Activated T-cell treated with anti-CD3 and anti-CD28 coated beads, Interleukin-2, amount 50 U/mL, for 72 hours (primary cell): ENCODE measurements around the gene MINDY3. TPM values are rescaled to one million over a fixed set of nuclear protein-coding genes. Genes with fewer than 3 reads are reported as not detected.
A peak's percentile ranks its signal among the peaks of the same experiment; 100 is the strongest.

Experiments used
- ATAC-seq, 2 donors: fragments of 150-1000 bp; cut with Tn5 transposase; replicated peaks in 1 of 2; 2 replicates each; pipeline ENCODE4 v1.10.0; 2021; ENCODE audit warnings: moderate library complexity in 2 of 2, mild to moderate bottlenecking in 1 of 2
- DNase-seq, 2 donors: peaks; one replicate each; pipeline ENCODE4 v3.0.0; 2021 to 2022; ENCODE audit warnings: mixed read lengths in 1 of 2
- H3K27ac Mint-ChIP-seq: one replicate; pipeline ENCODE4 v1.8.0; 2022; ENCODE audit warnings: mild to moderate bottlenecking, moderate library complexity, mixed read lengths
- H3K27me3 Mint-ChIP-seq: one replicate; pipeline ENCODE4 v1.8.0; 2022; ENCODE audit warnings: low read depth, mixed read lengths
- H3K36me3 Mint-ChIP-seq, 2 donors: one replicate each; pipeline ENCODE4 v1.8.0; 2022; ENCODE audit warnings: mixed read lengths in 2 of 2, mild to moderate bottlenecking in 1 of 2; ENCODE audit not compliant: insufficient read depth in 2 of 2
- H3K4me1 Mint-ChIP-seq: one replicate; pipeline ENCODE4 v1.8.0; 2022; ENCODE audit warnings: low read depth, mixed read lengths
- H3K4me3 Mint-ChIP-seq, 2 donors: one replicate each; pipeline ENCODE4 v1.8.0; 2022; ENCODE audit warnings: mild to moderate bottlenecking in 2 of 2, mixed read lengths in 2 of 2, moderate library complexity in 2 of 2
- H3K9me3 Mint-ChIP-seq, 2 donors: one replicate each; pipeline ENCODE4 v1.8.0; 2022; ENCODE audit warnings: mixed read lengths in 2 of 2
- total RNA-seq, 2 donors: library from RNA; stranded (reverse); gene quantifications; one replicate each; pipeline ENCODE4 v1.2.3, GENCODE V29; 2022

The MINDY3 gene
- total RNA-seq, 2 donors from 2014 or later = 13.8 to 19.4 TPM

DNA sequence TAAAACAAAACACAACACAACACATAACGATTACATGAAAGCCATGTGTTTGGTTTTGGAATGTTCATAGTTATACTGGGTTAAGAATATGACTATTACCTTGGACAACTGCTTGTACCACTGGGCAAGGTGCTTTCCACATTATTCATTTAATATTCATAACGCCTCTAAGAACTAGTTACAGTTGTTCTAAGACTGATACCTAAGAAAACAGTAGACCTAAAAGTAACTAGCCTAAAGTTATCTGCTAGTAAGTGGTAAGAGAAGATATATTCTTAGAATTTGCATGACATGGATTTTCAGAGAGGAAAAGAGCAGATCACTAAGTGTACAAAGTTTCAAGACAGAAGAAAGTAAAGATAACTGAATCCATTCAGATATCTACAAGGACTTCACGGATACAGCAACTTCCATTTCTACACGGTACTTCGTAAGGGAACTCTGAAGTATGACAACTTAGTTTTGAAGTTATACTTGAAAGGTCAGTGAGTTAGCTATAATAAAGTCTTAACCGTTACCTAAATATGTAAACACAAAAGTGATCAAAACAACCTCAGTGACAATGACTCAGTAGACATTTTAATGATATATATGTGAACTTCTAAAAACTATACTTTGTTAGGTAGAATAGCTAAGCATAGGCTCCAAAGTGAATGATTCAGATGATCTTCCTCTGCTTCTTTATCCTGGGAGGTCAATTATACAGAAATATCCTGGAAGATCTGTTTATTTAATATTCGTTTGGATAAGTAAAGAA, 65.1 kb downstream of the MINDY3 start:
- peak; percentile 49 to 89 for ATAC-seq
- peak overlapping the region in 1 of 2 donors; percentile 17 for H3K4me3 Mint-ChIP-seq
- peak overlapping the region; percentile 24 for H3K27ac Mint-ChIP-seq
- no peaks in the 10 kb centered on the region for H3K4me1 Mint-ChIP-seq
- H3K27me3 Mint-ChIP-seq = no peaks in the 10 kb centered on the region
- peaks cover 2 to 7% of the 10 kb centered on the region in 2 donors for H3K36me3 Mint-ChIP-seq
- no peak for DNase-seq
- H3K9me3 Mint-ChIP-seq = no peaks in the 10 kb centered on the region

DNA sequence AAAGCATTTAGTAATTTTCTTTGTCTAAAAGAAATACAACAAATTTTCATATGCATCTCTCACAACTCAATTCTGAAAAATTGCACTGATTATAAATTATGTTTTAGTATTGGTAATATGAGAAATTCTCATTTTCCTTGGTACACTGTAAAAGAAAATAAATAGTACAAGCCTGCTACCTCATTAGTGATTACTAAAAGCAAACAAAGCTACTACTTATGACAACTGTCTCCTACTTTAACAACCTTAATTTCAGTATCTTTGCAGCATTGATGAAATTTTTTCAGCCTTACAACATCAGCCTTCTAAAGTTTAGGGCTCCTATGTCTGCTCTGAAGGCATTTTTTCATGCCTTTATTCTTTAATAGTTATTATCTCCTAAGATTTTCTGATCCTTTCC, 65.7 kb downstream of the MINDY3 start:
- Mint-ChIP-seq H3K36me3 (peaks cover 2 to 7% of the 10 kb centered on the region in 2 donors), H3K9me3 (no peaks in the 10 kb centered on the region), H3K4me1 (no peaks in the 10 kb centered on the region)

DNA sequence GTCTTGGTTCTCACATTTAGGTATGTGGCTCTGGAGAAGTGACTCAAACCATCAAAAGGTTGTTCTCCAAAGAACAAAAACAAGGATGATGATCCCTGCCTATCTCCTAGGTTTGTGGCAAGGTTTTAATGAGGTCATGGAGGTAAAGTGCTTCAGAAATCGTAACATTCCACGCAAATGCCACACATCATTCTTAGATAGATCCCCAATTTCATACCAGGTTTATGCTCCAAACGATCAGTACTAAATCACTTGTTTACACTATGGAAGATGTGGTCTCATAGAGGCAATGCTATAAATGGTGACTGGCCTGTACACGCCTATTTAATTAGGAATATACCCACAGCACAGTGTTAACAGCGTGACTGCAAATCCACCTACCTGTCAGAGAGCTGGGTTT, 66.6 kb downstream of the MINDY3 start:
- H3K36me3 Mint-ChIP-seq = peaks cover 0 to 9% of the 10 kb centered on the region in 2 donors
- ATAC-seq = no peak
- H3K27ac Mint-ChIP-seq = no peak overlapping the region
- H3K4me1 Mint-ChIP-seq = no peaks in the 10 kb centered on the region
- no peak overlapping the region for H3K4me3 Mint-ChIP-seq
- no peaks in the 10 kb centered on the region for H3K9me3 Mint-ChIP-seq
- no peak for DNase-seq
- H3K27me3 Mint-ChIP-seq = no peaks in the 10 kb centered on the region

More for the DNA sequence above, 65.7 kb downstream of the MINDY3 start:
- Mint-ChIP-seq H3K27me3 (no peaks in the 10 kb centered on the region), H3K27ac (peak overlapping the region; percentile 24), H3K4me3 (peak overlapping the region in 1 of 2 donors; percentile 17)
- no peak for DNase-seq
- ATAC-seq = no peak

DNA sequence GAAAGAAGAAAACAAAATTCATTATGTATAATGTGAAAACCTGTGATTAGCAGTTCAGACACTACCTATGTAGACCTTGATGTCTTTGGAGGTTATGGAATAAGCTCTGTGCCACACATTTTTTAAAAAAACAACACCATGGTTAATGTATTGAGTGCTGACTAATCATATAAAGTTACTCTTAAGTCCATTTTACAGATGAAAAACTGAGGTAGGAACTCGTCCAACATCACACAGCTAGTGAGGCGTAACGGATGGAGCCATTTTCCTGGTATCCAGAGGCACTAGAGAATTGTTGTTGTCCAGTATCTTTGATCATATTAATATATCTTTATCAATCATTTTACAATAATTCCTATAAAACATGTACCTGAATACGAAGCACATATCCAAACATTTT, 67.5 kb downstream of the MINDY3 start:
- H3K9me3 Mint-ChIP-seq = no peaks in the 10 kb centered on the region
- no peak for ATAC-seq
- no peaks in the 10 kb centered on the region for H3K27me3 Mint-ChIP-seq
- no peak overlapping the region for H3K4me3 Mint-ChIP-seq
- H3K4me1 Mint-ChIP-seq = no peaks in the 10 kb centered on the region
- no peak overlapping the region for H3K27ac Mint-ChIP-seq
- H3K36me3 Mint-ChIP-seq = peaks cover 0 to 10% of the 10 kb centered on the region in 2 donors
- DNase-seq = no peak

DNA sequence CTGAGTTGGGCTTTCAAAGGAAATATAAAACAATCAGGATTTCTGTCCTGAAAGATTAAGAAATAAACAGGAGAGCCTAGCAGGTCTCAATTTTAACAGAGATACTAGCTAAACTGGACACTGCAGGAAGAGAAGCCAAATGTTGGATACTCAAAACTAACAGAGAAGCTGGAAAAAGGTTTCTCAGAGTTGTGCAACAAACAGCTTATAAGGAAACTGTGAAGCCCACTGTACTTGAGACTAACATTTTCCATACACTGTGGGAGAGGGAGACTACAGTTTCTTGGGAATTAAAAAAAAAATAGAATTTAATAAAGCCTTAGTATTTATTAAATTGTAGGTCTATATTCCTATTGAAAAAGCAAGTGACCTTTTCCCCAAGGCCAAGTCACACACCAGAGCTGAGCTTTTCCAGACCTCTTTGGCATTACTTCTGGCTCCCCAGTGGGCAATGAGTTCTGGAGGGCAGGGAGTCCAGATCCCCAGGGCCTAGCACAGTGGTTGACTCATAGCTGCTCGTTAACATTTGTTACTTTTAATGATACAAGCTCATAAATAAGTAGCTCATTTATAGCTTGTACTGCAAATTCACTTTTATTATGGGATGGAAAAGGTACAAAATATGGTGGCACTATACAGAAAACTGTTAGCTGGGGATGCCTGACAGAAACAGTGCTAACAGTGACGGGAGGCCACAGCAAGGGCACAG, 68.3 kb downstream of the MINDY3 start:
- H3K36me3 Mint-ChIP-seq = peaks cover 0 to 11% of the 10 kb centered on the region in 2 donors
- H3K4me3 Mint-ChIP-seq = no peak overlapping the region
- ATAC-seq (no peak), DNase-seq (no peak)
- no peaks in the 10 kb centered on the region for H3K4me1 Mint-ChIP-seq
- no peaks in the 10 kb centered on the region for H3K9me3 Mint-ChIP-seq
- H3K27me3 Mint-ChIP-seq = no peaks in the 10 kb centered on the region
- peak overlapping the region; percentile 63 for H3K27ac Mint-ChIP-seq

DNA sequence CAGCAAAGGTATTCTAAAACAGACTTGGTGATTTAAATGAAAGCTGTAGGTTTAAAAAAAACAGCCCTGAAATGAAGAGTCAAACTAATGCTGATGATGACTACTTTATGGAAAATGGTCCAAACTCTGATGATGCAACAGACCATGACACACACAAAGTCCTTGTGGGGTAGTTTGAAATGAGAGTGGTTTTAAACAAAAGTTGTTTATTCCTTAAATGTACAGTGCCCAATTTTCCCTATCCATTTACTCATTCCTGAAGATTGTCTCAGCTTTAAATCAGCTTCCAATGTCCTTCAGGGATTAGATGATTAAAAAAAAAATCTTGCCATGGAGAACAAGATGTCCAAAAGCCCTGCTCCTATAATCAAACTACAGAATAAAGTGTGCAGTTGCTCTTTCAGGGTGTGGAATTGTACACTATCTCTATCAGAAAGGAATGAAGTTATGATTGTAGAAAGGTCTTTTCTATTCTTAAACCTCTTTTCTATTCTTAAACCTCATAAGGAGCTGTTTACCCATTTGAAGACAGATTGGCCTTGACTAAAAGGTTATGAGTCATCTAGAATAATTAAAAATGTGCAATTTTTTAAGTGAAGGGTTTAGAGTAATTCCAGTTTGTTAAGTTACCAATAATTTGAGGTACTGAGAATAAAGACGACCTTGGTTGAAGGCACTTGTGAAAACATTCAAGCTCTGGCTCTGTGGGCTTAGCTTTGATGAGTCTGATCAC, 70.3 kb downstream of the MINDY3 start:
- Mint-ChIP-seq H3K9me3 (no peaks in the 10 kb centered on the region), H3K27ac (peak overlapping the region; percentile 73), H3K27me3 (no peaks in the 10 kb centered on the region), H3K36me3 (peaks cover under 1 to 15% of the 10 kb centered on the region in 2 donors), H3K4me3 (no peak overlapping the region), H3K4me1 (no peaks in the 10 kb centered on the region)
- DNase-seq (no peak), ATAC-seq (peak in 1 of 2 donors; percentile 44)

DNA sequence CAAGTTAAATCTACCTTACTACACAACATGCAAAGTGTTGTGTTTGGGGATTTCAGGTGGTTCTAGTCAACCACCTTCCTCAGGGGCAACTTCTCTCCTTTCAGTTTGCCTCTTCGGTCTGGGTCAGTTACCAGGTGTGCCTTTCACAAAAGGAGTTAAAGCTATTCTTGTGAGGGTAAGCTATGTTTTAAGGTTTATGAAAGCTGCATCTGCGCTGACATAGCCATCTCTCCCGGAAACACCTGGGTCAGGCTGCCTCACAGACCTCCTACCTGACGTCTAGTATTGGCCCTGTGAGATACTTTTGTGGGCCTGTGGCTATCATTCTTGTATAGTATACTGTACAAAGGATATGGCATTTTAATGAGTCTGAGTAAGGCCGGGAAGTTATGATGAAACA, 72.9 kb downstream of the MINDY3 start:
- no peaks in the 10 kb centered on the region for H3K4me1 Mint-ChIP-seq
- DNase-seq = no peak
- H3K27me3 Mint-ChIP-seq = no peaks in the 10 kb centered on the region
- H3K4me3 Mint-ChIP-seq = no peak overlapping the region
- H3K27ac Mint-ChIP-seq = no peak overlapping the region
- no peaks in the 10 kb centered on the region for H3K9me3 Mint-ChIP-seq
- peaks cover 3 to 26% of the 10 kb centered on the region in 2 donors for H3K36me3 Mint-ChIP-seq
- no peak for ATAC-seq

DNA sequence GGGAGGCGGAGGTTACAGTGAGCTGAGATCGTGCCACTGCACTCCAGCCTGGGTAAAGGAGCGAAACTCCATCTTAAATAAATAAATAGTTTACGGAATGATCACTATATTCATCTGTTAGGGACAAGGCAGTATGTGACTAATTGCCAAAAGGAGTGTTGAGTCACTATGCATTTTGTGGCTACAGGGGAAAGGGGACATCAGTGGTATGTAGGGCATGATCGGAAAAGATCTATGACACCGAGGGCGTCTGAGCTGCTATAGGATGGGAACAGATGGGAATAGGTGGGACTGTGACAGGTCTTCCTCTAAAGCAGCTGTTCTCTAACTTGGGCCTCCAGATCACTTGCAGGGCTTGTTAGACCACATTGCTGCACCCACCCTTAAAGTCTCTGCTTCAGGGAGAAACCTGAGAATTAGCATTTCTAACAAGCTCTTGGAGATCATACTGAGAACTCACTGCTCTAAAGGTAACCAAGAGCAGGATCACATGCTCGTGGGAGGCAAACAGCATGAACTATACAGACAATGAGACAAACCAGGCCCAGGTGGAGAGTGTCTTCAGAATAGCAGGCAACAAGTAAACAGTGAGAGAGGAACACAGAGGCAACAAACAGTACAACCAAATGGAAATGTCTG, 75.5 kb downstream of the MINDY3 start:
- no peak for ATAC-seq
- H3K27ac Mint-ChIP-seq = no peak overlapping the region
- H3K36me3 Mint-ChIP-seq = peaks cover 10 to 26% of the 10 kb centered on the region in 2 donors
- no peak for DNase-seq
- no peaks in the 10 kb centered on the region for H3K4me1 Mint-ChIP-seq
- no peaks in the 10 kb centered on the region for H3K27me3 Mint-ChIP-seq
- no peak overlapping the region for H3K4me3 Mint-ChIP-seq
- no peaks in the 10 kb centered on the region for H3K9me3 Mint-ChIP-seq

DNA sequence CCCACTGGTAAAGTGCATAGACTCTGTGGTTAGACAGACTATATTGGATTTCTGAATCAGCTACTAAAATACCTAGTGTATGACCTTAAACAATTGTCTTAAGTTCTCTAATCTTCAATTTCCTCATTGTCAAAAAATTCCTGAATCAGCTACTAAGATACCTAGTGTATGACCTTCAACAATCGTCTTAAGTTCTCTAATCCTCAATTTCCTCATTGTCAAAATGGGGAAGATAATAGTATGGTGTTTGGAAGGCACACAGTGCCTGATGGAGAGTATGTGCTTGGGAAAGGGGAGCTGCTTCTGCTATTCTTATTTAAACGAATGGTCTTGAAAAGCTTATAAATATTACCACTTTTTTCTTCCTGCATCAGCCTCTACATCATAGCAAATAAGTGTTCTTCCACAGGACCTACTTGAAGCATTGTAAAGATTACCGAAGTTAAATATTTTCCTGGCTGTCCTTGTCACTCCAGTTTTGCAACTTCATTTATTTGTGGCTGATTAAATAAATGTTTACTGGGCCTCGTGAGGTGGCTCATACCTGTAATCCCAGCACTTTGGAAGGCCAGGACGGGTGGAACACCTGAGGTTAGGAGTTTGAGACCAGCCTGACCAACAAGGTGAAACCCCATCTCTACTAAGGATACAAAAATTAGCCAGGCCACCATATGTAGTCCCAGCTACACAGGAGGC, 76.2 kb downstream of the MINDY3 start:
- no peak for ATAC-seq
- H3K27ac Mint-ChIP-seq = no peak overlapping the region
- H3K4me1 Mint-ChIP-seq = no peaks in the 10 kb centered on the region
- no peak overlapping the region for H3K4me3 Mint-ChIP-seq
- H3K27me3 Mint-ChIP-seq = no peaks in the 10 kb centered on the region
- H3K9me3 Mint-ChIP-seq = no peaks in the 10 kb centered on the region
- peaks cover 10 to 29% of the 10 kb centered on the region in 2 donors for H3K36me3 Mint-ChIP-seq
- no peak for DNase-seq

DNA sequence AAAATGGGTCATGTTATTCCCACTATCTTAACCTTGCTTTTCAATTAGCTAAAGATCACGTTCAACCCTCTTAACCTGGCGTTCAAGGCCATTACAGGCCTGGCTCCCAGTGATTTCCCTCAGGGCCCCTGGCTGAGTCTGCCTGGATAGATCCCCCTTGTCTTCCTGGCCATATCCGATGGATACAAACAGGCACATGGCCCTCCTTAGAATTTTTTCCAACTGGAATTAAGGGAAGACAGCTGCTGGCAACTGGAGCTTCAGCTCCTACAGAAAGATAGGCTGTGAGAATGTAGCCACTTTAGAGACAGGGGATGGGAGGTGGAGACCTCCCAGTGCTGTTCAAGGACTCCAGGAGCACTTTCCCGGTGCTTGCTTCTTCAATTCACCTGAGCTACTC, 77.5 kb downstream of the MINDY3 start:
- peaks cover 11 to 35% of the 10 kb centered on the region in 2 donors for H3K36me3 Mint-ChIP-seq
- DNase-seq = no peak
- H3K9me3 Mint-ChIP-seq = no peaks in the 10 kb centered on the region
- H3K4me1 Mint-ChIP-seq = no peaks in the 10 kb centered on the region
- H3K27me3 Mint-ChIP-seq = no peaks in the 10 kb centered on the region
- ATAC-seq = no peak
- H3K4me3 Mint-ChIP-seq = no peak overlapping the region
- H3K27ac Mint-ChIP-seq = no peak overlapping the region

DNA sequence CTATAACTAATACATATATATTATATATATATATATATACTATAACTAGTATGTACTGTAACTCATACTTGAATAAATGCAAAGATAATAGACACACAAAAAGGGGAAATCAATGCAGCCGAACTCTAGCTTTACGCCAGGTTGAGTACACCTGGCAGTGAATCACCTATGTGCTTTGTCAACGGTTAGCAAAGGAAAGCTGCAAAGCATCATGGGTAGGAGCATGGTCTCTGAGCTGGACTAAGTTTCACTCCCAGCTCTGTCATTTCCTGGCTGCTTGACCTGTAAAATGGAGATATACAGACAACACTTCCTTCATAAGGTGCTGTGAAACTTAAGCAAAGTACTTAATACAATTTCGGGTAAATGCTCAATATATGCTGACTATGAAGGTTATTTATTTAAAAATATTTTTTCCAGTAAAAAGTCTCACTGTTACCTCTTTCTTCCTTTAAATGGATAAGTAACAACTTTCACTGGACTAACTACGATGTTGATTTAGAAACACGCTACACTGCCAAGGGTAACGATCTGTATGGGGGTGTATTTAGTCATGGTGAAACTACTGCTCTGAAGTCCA, 78.8 kb downstream of the MINDY3 start:
- DNase-seq (no peak), ATAC-seq (no peak)
- peaks cover 18 to 41% of the 10 kb centered on the region in 2 donors for H3K36me3 Mint-ChIP-seq
- no peak overlapping the region for H3K27ac Mint-ChIP-seq
- no peaks in the 10 kb centered on the region for H3K27me3 Mint-ChIP-seq
- no peak overlapping the region for H3K4me3 Mint-ChIP-seq
- no peaks in the 10 kb centered on the region for H3K4me1 Mint-ChIP-seq
- H3K9me3 Mint-ChIP-seq = peaks cover 0 to 2% of the 10 kb centered on the region in 2 donors
